NT2/D1 (cell line): Measurements from ENCODE around the gene HMGCL.

Experiments
- DNase-seq: peaks from one replicate; pipeline ENCODE4 v3.0.0-alpha.2; 2011; ENCODE audit warnings: low read depth, low spot score
- H3K27me3 ChIP-seq: 2 replicates; pipeline ENCODE4 v1.6.0; 2011; ENCODE audit warnings: mild to moderate bottlenecking; ENCODE audit not compliant: insufficient read length, insufficient read depth
- H3K36me3 ChIP-seq: 2 replicates; pipeline ENCODE4 v1.6.1; 2011; ENCODE audit warnings: mild to moderate bottlenecking, low read length, mixed read lengths; ENCODE audit not compliant: insufficient read depth, insufficient read length
- H3K4me1 ChIP-seq: 2 replicates; pipeline ENCODE4 v1.5.1; 2011; ENCODE audit not compliant: insufficient read depth, insufficient read length
- H3K4me3 ChIP-seq: 2 replicates; pipeline ENCODE4 v1.5.1; 2011; ENCODE audit warnings: low read depth; ENCODE audit not compliant: insufficient read length
- H3K9ac ChIP-seq: 2 replicates; pipeline ENCODE4 v1.6.0; 2011; ENCODE audit warnings: low read depth; ENCODE audit not compliant: insufficient read length
- H3K9me3 ChIP-seq: 2 replicates; pipeline ENCODE4 v1.5.1; 2011; ENCODE audit warnings: mild to moderate bottlenecking, low read length; ENCODE audit not compliant: insufficient read depth
- SUZ12 ChIP-seq: IDR thresholded peaks from 2 replicates; pipeline ENCODE4 v1.6.1; 2011; ENCODE audit not compliant: insufficient read length, insufficient read depth; ENCODE audit errors: extremely low read depth
- YY1 ChIP-seq: IDR thresholded peaks from 2 replicates; pipeline ENCODE4 v1.6.1; 2011; ENCODE audit not compliant: insufficient read length, insufficient read depth
- ZNF274 ChIP-seq: IDR thresholded peaks from 2 replicates; pipeline ENCODE4 v1.6.1; 2011; ENCODE audit warnings: mild to moderate bottlenecking, low read depth, low read length

Gene HMGCL

DNA sequence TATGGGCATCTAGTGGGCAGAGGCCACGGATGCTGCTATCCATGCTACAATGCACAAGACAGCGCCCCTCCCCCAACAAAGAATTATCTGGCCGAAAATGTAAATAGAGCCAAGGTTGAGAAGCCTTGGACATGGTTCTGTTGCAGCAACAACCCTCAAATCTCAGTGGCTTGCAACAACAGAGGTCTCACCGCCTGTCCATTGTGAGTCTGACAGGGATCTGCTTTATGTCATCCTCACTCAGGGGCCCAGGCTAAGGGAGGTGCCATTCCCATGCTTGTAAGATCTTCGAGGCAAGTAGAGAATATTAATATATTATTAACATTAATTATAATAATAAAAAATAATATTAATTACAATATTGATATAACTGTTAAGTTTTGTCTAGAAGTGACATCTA, 56.5 kb downstream of the HMGCL start:
- H3K36me3 ChIP-seq = peaks cover 30% of the 10 kb centered on the region
- H3K9me3 ChIP-seq = no peaks in the 10 kb centered on the region
- no peaks in the 10 kb centered on the region for H3K27me3 ChIP-seq
- no peak overlapping the region for H3K9ac ChIP-seq
- no peak for DNase-seq
- no peak overlapping the region for H3K4me3 ChIP-seq
- no peaks in the 10 kb centered on the region for H3K4me1 ChIP-seq
- TF ChIP-seq YY1 = no peak
- no peak for TF ChIP-seq SUZ12
- no peak for TF ChIP-seq ZNF274

DNA sequence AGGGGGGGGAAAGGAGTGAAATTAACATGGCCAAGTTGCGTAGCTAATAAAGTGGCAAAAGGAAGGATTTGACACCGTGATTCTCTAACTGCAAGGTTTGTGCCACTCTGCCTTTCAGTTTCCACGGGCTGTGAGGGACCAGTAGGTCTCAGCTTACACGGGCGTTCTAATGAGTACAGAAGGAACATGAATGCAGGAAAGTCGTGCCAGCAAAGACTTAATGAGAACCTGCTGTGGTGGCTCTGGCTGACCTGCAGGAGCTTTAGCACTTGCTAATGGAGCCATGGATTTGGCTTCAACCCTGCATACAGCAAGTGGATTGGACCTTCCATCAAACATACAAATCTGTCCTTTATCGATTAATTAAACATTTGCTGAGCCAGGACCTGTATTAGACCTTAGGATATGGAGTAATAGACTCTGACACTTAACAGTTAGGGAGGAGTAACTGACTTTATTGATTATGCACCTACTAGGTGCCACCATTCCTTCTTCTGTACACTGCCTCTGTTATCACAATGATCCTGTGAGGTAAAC, 62.1 kb downstream of the HMGCL start:
- no peak overlapping the region for H3K9ac ChIP-seq
- peaks cover 53% of the 10 kb centered on the region for H3K36me3 ChIP-seq
- no peaks in the 10 kb centered on the region for H3K9me3 ChIP-seq
- H3K27me3 ChIP-seq = no peaks in the 10 kb centered on the region
- H3K4me1 ChIP-seq = peaks cover 3% of the 10 kb centered on the region
- TF ChIP-seq YY1 (no peak), ZNF274 (no peak), SUZ12 (no peak)
- no peak overlapping the region for H3K4me3 ChIP-seq
- DNase-seq = no peak

GRCh38 chr1:23759277-23759676, 66.0 kb downstream of the HMGCL start:
- TF ChIP-seq YY1 = no peak
- no peak for TF ChIP-seq ZNF274
- no peak for TF ChIP-seq SUZ12
- no peak overlapping the region for H3K9ac ChIP-seq
- no peak for DNase-seq
- peaks cover 3% of the 10 kb centered on the region for H3K4me1 ChIP-seq
- H3K4me3 ChIP-seq = no peak overlapping the region
- no peaks in the 10 kb centered on the region for H3K9me3 ChIP-seq
- peaks cover 76% of the 10 kb centered on the region for H3K36me3 ChIP-seq
- no peaks in the 10 kb centered on the region for H3K27me3 ChIP-seq

DNA sequence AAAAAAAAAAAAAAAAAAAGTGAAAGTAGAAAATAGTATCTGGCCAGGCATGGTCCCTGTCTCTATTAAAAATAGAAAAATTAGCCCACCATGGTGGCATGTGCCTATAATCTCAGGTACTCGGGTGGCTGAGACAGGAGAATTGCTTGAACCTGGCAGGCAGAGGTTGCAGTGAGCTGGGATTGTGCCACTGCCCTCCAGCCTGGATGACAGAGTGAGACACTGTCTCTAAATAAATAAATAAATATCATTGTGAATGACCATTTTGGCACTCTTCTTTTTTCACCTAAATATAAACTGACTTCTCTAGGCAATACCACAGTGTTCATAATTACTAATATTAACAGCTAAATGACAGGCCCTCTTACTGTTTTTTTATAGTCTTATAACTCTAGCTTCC, 67.4 kb downstream of the HMGCL start:
- H3K9ac ChIP-seq = no peak overlapping the region
- H3K9me3 ChIP-seq = no peaks in the 10 kb centered on the region
- peaks cover 87% of the 10 kb centered on the region for H3K36me3 ChIP-seq
- H3K4me1 ChIP-seq = peaks cover 3% of the 10 kb centered on the region
- no peak for DNase-seq
- H3K27me3 ChIP-seq = no peaks in the 10 kb centered on the region
- no peak overlapping the region for H3K4me3 ChIP-seq
- TF ChIP-seq YY1 = no peak
- TF ChIP-seq SUZ12 = no peak
- TF ChIP-seq ZNF274 = no peak

- H3K9ac ChIP-seq = no peak overlapping the region
- H3K27me3 ChIP-seq = no peaks in the 10 kb centered on the region
- peaks cover 91% of the 10 kb centered on the region for H3K36me3 ChIP-seq
- TF ChIP-seq SUZ12 = no peak
- no peak for TF ChIP-seq YY1
- TF ChIP-seq ZNF274 = no peak
- no peak overlapping the region for H3K4me3 ChIP-seq
- DNase-seq = no peak
- H3K9me3 ChIP-seq = no peaks in the 10 kb centered on the region
- H3K4me1 ChIP-seq = peaks cover 3% of the 10 kb centered on the region
Observed at GRCh38 chr1:23756676-23757075, 68.6 kb downstream of the HMGCL start.

DNA sequence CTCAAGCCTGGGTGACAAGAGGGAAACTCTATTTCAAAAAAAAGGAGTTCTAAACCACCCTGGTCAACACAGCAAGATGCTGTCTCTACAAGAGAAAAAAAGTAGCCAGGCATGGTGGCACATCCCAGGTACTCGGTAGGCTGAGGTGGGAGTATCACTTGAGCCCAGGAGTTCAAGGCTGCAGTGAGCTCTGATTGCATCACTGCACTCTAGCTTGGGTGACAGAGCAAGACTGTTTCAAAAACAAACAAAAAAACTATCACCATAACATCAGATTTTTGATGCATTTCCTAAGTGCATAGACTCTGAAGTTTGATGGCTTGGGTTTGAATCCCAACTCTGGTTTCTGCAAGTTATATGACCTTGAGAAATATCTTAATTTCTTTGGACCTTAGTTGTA, 72.3 kb downstream of the HMGCL start:
- no peaks in the 10 kb centered on the region for H3K4me1 ChIP-seq
- no peak for DNase-seq
- no peak overlapping the region for H3K9ac ChIP-seq
- H3K9me3 ChIP-seq = no peaks in the 10 kb centered on the region
- TF ChIP-seq ZNF274 (no peak), SUZ12 (no peak), YY1 (no peak)
- H3K27me3 ChIP-seq = no peaks in the 10 kb centered on the region
- no peak overlapping the region for H3K4me3 ChIP-seq
- peaks cover 84% of the 10 kb centered on the region for H3K36me3 ChIP-seq
